Brain microvascular endothelial cell (primary cell): ENCODE measurements around the gene NSMCE1.

Experiments
- DNase-seq: peaks from one replicate; pipeline ENCODE4 v3.0.0-alpha.2; 2020
- H3K27ac ChIP-seq: fragments of 250-450 bp; sonication (Bioruptor Pico); 2 replicates; pipeline ENCODE4 v1.5.1; 2020; ENCODE audit warnings: mild to moderate bottlenecking, moderate library complexity
- H3K27me3 ChIP-seq: fragments of 250-450 bp; sonication (Bioruptor Pico); replicated peaks from 2 replicates; pipeline ENCODE4 v1.5.1; 2020; ENCODE audit warnings: mild to moderate bottlenecking
- H3K36me3 ChIP-seq: fragments of 250-450 bp; sonication (Bioruptor Pico); replicated peaks from 2 replicates; pipeline ENCODE4 v1.5.1; 2020; ENCODE audit warnings: mild to moderate bottlenecking
- H3K4me3 ChIP-seq: 2 replicates; pipeline ENCODE4 v1.5.1; 2011; ENCODE audit warnings: low read depth, mild to moderate bottlenecking, control low read depth, low read length, moderate library complexity
- in situ Hi-C: cut with HindIII; loops from 2 replicates; pipeline ENCODE4 v1.10.0; 2017; ENCODE audit warnings: low sequenced_read_pairs, low pct_ligation_motif_present
- TF ChIP-seq, protein P1 (sequence below): IDR thresholded peaks from 2 replicates; pipeline ENCODE4 v1.5.1; 2011; ENCODE audit warnings: low read depth, mild to moderate bottlenecking, moderate library complexity, low read length, control low read depth, inconsistent platforms; ENCODE audit errors: missing control alignments

Gene NSMCE1

DNA sequence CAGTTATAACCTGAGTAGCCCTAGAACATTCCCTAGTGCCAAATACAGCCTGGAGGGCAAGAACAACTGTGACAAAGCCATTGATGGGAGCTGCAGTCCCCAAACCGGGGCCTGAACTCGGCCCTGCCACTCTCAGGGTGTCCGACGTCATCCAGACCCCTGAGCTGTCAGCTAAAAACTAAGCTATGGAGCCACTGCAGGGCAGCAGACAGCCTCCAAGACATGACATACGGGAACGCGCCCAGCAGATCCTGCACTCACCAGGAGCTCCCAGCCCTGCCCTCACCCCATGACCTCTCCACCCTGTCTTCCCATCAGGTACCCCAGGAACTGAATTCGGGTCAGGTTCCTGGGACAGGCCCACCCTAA is 36.9 kb downstream of the NSMCE1 start:
- DNase-seq, result no peak
- in situ Hi-C loops, result no loop called here
- Histone ChIP-seq H3K4me3 (no peak overlapping the region), H3K27me3 (no peaks in the 10 kb centered on the region), H3K27ac (no peak overlapping the region), H3K36me3 (no peaks in the 10 kb centered on the region)
- TF ChIP-seq, protein P1, sequence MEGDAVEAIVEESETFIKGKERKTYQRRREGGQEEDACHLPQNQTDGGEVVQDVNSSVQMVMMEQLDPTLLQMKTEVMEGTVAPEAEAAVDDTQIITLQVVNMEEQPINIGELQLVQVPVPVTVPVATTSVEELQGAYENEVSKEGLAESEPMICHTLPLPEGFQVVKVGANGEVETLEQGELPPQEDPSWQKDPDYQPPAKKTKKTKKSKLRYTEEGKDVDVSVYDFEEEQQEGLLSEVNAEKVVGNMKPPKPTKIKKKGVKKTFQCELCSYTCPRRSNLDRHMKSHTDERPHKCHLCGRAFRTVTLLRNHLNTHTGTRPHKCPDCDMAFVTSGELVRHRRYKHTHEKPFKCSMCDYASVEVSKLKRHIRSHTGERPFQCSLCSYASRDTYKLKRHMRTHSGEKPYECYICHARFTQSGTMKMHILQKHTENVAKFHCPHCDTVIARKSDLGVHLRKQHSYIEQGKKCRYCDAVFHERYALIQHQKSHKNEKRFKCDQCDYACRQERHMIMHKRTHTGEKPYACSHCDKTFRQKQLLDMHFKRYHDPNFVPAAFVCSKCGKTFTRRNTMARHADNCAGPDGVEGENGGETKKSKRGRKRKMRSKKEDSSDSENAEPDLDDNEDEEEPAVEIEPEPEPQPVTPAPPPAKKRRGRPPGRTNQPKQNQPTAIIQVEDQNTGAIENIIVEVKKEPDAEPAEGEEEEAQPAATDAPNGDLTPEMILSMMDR, result no peak

DNA sequence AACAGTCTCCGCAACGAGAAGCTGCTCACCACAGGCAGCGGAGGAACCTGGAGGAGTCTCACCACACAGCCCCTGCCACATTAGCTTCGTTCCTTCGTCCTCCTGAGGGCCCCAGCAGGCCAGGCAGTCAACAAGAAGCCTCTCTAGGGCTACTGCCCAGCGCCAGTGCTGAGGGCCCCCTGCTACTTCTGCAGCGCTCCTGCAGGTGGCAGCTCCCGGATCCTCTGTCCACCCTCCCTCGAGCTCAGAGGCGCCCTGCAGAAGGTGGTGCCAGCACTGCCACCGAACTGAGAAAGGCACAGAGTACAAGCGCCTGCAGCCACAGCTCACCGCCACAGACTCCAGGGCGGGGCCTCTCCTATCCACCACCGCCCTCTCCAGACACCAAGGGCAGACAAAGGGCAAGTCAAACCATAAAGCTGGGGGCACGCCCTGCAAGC is 38.0 kb downstream of the NSMCE1 start:
- in situ Hi-C loops, result no loop called here
- DNase-seq, result no peak
- H3K27ac ChIP-seq, result no peak overlapping the region
- H3K27me3 ChIP-seq, result no peaks in the 10 kb centered on the region
- H3K4me3 ChIP-seq, result no peak overlapping the region
- TF ChIP-seq, protein P1, result peak; percentile 10
- H3K36me3 ChIP-seq, result no peaks in the 10 kb centered on the region

DNA sequence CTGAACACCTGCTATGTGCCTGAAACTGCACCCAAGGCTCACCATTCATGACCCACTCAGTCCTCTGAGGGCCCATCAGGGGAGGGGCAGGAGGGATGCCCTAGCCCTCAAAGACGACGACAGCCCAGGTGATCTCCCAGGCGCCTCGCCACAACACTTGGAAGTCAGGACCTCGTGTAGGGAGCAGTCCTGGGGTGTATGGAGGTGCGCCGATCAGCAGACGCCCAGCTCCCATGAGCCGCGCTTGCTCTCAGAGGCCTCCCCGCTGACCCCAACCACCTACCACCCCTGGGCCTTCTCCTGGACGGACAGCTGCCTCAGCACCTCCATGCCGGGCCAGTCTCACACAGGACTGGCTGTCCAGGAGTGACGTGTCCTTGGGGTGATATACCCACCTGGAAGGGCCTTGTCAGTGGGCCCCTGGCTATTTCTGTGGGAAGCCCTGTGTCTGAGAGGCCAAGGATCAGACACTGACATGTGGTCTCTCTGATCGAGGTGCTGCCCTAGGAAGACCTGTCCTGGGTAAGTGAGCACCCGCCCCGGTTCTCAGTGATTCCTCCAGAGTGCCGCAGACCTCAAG is 38.6 kb downstream of the NSMCE1 start:
- H3K4me3 ChIP-seq, result no peak overlapping the region
- H3K27ac ChIP-seq, result no peak overlapping the region
- no peaks in the 10 kb centered on the region for H3K27me3 ChIP-seq
- peaks cover 3% of the 10 kb centered on the region for H3K36me3 ChIP-seq
- TF ChIP-seq, protein P1, result no peak
- no peak for DNase-seq
- in situ Hi-C loops, result no loop called here

DNA sequence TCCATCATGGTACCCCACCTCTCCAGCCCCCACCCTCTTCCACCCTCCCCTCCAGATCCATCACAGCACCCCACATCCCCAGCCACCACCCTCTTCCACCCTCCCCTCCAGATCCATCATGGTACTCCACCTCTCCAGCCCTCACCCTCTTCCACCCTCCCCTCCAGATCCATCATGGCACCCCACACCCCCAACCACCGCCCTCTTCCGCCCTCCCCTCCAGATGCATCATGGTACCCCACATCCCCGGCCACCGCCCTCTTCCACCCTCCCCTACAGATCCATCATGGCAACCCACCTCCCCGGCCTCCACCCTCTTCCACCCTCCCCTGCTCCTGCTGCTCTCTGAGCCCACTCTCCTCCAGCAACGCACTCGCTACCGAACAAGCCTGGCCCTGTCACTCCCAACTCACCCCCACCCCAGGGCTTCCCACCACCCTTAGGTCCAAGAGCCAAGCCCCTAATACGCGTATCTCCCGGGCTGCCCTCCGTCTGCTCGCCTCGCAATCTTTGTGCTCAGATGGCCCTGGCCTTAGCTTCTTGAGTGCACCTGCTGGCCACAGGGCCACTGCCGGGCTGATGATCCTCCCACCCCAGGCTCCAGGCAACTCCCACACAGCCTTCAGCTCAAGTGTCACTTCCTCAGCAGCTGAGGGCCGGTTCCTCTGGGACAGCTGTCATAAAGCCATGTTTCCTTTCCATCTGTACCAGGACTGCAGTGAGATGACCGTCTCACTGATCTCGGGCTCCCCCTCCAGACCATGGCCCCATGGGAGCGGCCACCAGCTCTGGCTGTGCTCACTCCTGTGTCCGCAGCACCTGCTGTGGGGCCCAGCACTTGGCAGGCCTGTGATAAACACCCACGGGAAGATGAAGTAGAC is 39.7 kb downstream of the NSMCE1 start:
- TF ChIP-seq, protein P1, result no peak
- Histone ChIP-seq H3K27me3 (no peaks in the 10 kb centered on the region), H3K4me3 (no peak overlapping the region), H3K27ac (no peak overlapping the region), H3K36me3 (peaks cover 3% of the 10 kb centered on the region)
- DNase-seq, result no peak
- in situ Hi-C loops, result no loop called here

DNA sequence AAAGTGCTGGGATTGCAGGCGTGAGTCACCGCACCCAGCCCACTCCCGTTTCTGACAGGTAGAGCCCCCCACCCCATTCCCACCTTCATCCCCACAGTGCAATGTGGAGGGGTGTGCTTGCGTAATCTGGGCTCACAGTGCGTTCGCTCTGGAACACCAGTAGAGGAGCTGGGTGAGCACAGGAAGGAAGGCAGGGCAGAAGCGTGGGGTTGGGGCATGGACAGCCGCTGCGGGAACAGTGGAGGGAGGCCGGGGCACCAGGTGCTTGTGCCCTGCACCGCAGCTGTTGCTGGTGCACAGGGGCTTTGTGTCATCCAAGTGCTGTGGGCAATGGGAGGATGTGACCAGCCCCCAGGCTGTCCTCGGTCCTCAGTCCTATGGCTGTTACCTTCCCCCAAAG is 40.5 kb downstream of the NSMCE1 start:
- no peaks in the 10 kb centered on the region for H3K27me3 ChIP-seq
- in situ Hi-C loops, result no loop called here
- peaks cover 3% of the 10 kb centered on the region for H3K36me3 ChIP-seq
- no peak overlapping the region for H3K4me3 ChIP-seq
- no peak overlapping the region for H3K27ac ChIP-seq
- DNase-seq, result no peak
- TF ChIP-seq, protein P1, result no peak
